ENCODE data around the gene TMEM170A. TPM values are rescaled to one million over a fixed set of nuclear protein-coding genes. Genes with fewer than 3 reads are reported as not detected.
A peak's percentile ranks its signal among the peaks of the same experiment; 100 is the strongest.

Gene TMEM170A
- polyA plus RNA-seq, 2 donors = 5.0 to 5.2 TPM

- Histone ChIP-seq H3K27ac (ENCODE audit: low read depth in 2 of 2, low read length in 1 of 2) (peak overlapping the region; percentile 18 to 44), H3K36me3 (ENCODE audit: control insufficient read depth in 2 of 2, insufficient read depth in 2 of 2, low read length in 1 of 2) (no peaks in the 10 kb centered on the region), H3K27me3 (ENCODE audit: control insufficient read depth in 1 of 2, insufficient read depth in 2 of 2, low read length in 2 of 2) (no peaks in the 10 kb centered on the region), H3K4me1 (ENCODE audit: control insufficient read depth in 2 of 2, insufficient read depth in 2 of 2, low read length in 1 of 2) (peaks cover 0 to 17% of the 10 kb centered on the region in 2 donors), H3K4me3 (ENCODE audit: low read depth in 1 of 2, low read length in 2 of 2) (no peak overlapping the region), H3K9me3 (ENCODE audit: control insufficient read depth in 2 of 2, insufficient read depth in 1 of 2, low read depth in 1 of 2, low read length in 1 of 2) (peaks cover 0 to 2% of the 10 kb centered on the region in 2 donors)
- 72 to 74% methylated on average over 14 of the region's 14 CpGs for WGBS, 2 donors
Observed at GRCh38 chr16:75482434-75483205, 18.1 kb upstream of the TMEM170A start.

DNA sequence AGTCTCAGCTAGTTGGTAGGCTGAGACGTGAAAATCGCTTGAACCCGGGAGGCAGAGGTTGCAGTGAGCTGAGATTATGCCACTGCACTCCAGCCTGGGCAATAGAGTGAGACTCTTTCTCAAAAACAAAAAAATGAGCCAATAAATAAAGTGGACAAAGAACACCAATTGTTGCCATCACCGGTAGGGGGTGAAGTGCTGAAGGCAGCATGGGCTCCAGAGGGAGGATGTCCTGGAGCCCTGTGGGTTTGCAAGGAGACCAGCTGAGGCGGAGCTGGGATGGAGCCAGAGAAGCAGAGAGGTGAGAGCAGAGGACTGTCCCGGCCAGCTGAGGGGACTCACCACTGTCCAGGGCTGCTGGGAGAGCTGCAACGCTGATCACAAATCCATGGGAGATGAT, 17.0 kb upstream of the TMEM170A start:
- Histone ChIP-seq H3K27ac (ENCODE audit: low read depth in 2 of 2, low read length in 1 of 2) (no peak overlapping the region), H3K4me1 (ENCODE audit: control insufficient read depth in 2 of 2, insufficient read depth in 2 of 2, low read length in 1 of 2) (peaks cover 0 to 15% of the 10 kb centered on the region in 2 donors), H3K36me3 (ENCODE audit: control insufficient read depth in 2 of 2, insufficient read depth in 2 of 2, low read length in 1 of 2) (no peaks in the 10 kb centered on the region), H3K27me3 (ENCODE audit: control insufficient read depth in 1 of 2, insufficient read depth in 2 of 2, low read length in 2 of 2) (no peaks in the 10 kb centered on the region), H3K9me3 (ENCODE audit: control insufficient read depth in 2 of 2, insufficient read depth in 1 of 2, low read depth in 1 of 2, low read length in 1 of 2) (peaks cover 0 to 2% of the 10 kb centered on the region in 2 donors), H3K4me3 (ENCODE audit: low read depth in 1 of 2, low read length in 2 of 2) (no peak overlapping the region)
- 85 to 86% methylated on average over 7 of the region's 7 CpGs for WGBS, 2 donors

GRCh38 chr16:75479421-75479990, 15.0 kb upstream of the TMEM170A start:
- 95 to 96% methylated on average over 47 of the region's 47 CpGs for WGBS, 2 donors

GRCh38 chr16:75478480-75479345, 14.2 kb upstream of the TMEM170A start:
- Histone ChIP-seq H3K9me3 (ENCODE audit: control insufficient read depth in 2 of 2, insufficient read depth in 1 of 2, low read depth in 1 of 2, low read length in 1 of 2) (peaks cover 0 to 2% of the 10 kb centered on the region in 2 donors), H3K36me3 (ENCODE audit: control insufficient read depth in 2 of 2, insufficient read depth in 2 of 2, low read length in 1 of 2) (no peaks in the 10 kb centered on the region), H3K4me1 (ENCODE audit: control insufficient read depth in 2 of 2, insufficient read depth in 2 of 2, low read length in 1 of 2) (peaks cover 0 to 6% of the 10 kb centered on the region in 2 donors), H3K27me3 (ENCODE audit: control insufficient read depth in 1 of 2, insufficient read depth in 2 of 2, low read length in 2 of 2) (no peaks in the 10 kb centered on the region), H3K27ac (ENCODE audit: low read depth in 2 of 2, low read length in 1 of 2) (no peak overlapping the region), H3K4me3 (ENCODE audit: low read depth in 1 of 2, low read length in 2 of 2) (no peak overlapping the region)
- 95 to 96% methylated on average over 76 to 80 of the region's 80 CpGs for WGBS, 2 donors

More at GRCh38 chr16:75479421-75479990, 15.0 kb upstream of the TMEM170A start:
- Histone ChIP-seq H3K4me3 (ENCODE audit: low read depth in 1 of 2, low read length in 2 of 2) (no peak overlapping the region), H3K9me3 (ENCODE audit: control insufficient read depth in 2 of 2, insufficient read depth in 1 of 2, low read depth in 1 of 2, low read length in 1 of 2) (peaks cover 0 to 2% of the 10 kb centered on the region in 2 donors), H3K4me1 (ENCODE audit: control insufficient read depth in 2 of 2, insufficient read depth in 2 of 2, low read length in 1 of 2) (peaks cover 0 to 6% of the 10 kb centered on the region in 2 donors), H3K27ac (ENCODE audit: low read depth in 2 of 2, low read length in 1 of 2) (no peak overlapping the region), H3K27me3 (ENCODE audit: control insufficient read depth in 1 of 2, insufficient read depth in 2 of 2, low read length in 2 of 2) (no peaks in the 10 kb centered on the region), H3K36me3 (ENCODE audit: control insufficient read depth in 2 of 2, insufficient read depth in 2 of 2, low read length in 1 of 2) (no peaks in the 10 kb centered on the region)

GRCh38 chr16:75477680-75478473, 13.4 kb upstream of the TMEM170A start:
- 37 to 55% methylated on average over 4 of the region's 4 CpGs for WGBS, 2 donors

GRCh38 chr16:75476817-75477216, 12.3 kb upstream of the TMEM170A start:
- Histone ChIP-seq H3K36me3 (ENCODE audit: control insufficient read depth in 2 of 2, insufficient read depth in 2 of 2, low read length in 1 of 2) (no peaks in the 10 kb centered on the region), H3K4me1 (ENCODE audit: control insufficient read depth in 2 of 2, insufficient read depth in 2 of 2, low read length in 1 of 2) (no peaks in the 10 kb centered on the region), H3K9me3 (ENCODE audit: control insufficient read depth in 2 of 2, insufficient read depth in 1 of 2, low read depth in 1 of 2, low read length in 1 of 2) (peaks cover 0 to 2% of the 10 kb centered on the region in 2 donors), H3K27me3 (ENCODE audit: control insufficient read depth in 1 of 2, insufficient read depth in 2 of 2, low read length in 2 of 2) (no peaks in the 10 kb centered on the region), H3K27ac (ENCODE audit: low read depth in 2 of 2, low read length in 1 of 2) (no peak overlapping the region), H3K4me3 (ENCODE audit: low read depth in 1 of 2, low read length in 2 of 2) (no peak overlapping the region)
- 83 to 87% methylated on average over 8 of the region's 8 CpGs for WGBS, 2 donors

More at GRCh38 chr16:75477680-75478473, 13.4 kb upstream of the TMEM170A start:
- H3K4me3 ChIP-seq (ENCODE audit: low read depth in 1 of 2, low read length in 2 of 2) = no peak overlapping the region
- H3K9me3 ChIP-seq (ENCODE audit: control insufficient read depth in 2 of 2, insufficient read depth in 1 of 2, low read depth in 1 of 2, low read length in 1 of 2) = peaks cover 0 to 2% of the 10 kb centered on the region in 2 donors
- peaks cover 0 to 3% of the 10 kb centered on the region in 2 donors for H3K4me1 ChIP-seq (ENCODE audit: control insufficient read depth in 2 of 2, insufficient read depth in 2 of 2, low read length in 1 of 2)
- no peak overlapping the region for H3K27ac ChIP-seq (ENCODE audit: low read depth in 2 of 2, low read length in 1 of 2)
- H3K36me3 ChIP-seq (ENCODE audit: control insufficient read depth in 2 of 2, insufficient read depth in 2 of 2, low read length in 1 of 2) = no peaks in the 10 kb centered on the region
- H3K27me3 ChIP-seq (ENCODE audit: control insufficient read depth in 1 of 2, insufficient read depth in 2 of 2, low read length in 2 of 2) = no peaks in the 10 kb centered on the region

DNA sequence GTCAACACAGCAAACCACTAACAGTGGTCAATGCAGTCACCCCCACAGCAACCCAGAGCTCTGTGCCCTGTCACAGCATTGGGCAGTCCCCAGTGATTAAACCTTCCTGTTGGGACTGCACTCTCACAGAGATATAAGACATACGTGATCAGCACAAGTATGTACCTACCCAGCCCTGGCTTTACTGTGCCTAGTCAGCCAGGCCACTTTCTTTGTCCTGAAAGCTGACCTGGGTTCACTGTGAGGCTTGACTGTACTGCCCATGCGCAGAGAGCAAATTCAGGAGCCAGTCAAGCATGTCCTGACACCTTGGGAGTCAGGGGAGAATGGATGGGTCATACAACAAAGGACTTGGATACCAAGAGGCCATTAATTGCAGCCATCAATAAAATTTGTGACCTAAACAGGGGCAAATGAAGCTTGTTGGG, 10.9 kb upstream of the TMEM170A start:
- H3K36me3 ChIP-seq (ENCODE audit: control insufficient read depth in 2 of 2, insufficient read depth in 2 of 2, low read length in 1 of 2) = no peaks in the 10 kb centered on the region
- H3K27ac ChIP-seq (ENCODE audit: low read depth in 2 of 2, low read length in 1 of 2) = peak overlapping the region in 1 of 2 donors; percentile 8
- 75 to 90% methylated on average over 2 of the region's 2 CpGs for WGBS, 2 donors
- H3K27me3 ChIP-seq (ENCODE audit: control insufficient read depth in 1 of 2, insufficient read depth in 2 of 2, low read length in 2 of 2) = no peaks in the 10 kb centered on the region
- H3K9me3 ChIP-seq (ENCODE audit: control insufficient read depth in 2 of 2, insufficient read depth in 1 of 2, low read depth in 1 of 2, low read length in 1 of 2) = peaks cover 0 to 2% of the 10 kb centered on the region in 2 donors
- no peak overlapping the region for H3K4me3 ChIP-seq (ENCODE audit: low read depth in 1 of 2, low read length in 2 of 2)
- H3K4me1 ChIP-seq (ENCODE audit: control insufficient read depth in 2 of 2, insufficient read depth in 2 of 2, low read length in 1 of 2) = no peaks in the 10 kb centered on the region

- no peaks in the 10 kb centered on the region for H3K9me3 ChIP-seq (ENCODE audit: control insufficient read depth in 2 of 2, insufficient read depth in 1 of 2, low read depth in 1 of 2, low read length in 1 of 2)
- no peaks in the 10 kb centered on the region for H3K36me3 ChIP-seq (ENCODE audit: control insufficient read depth in 2 of 2, insufficient read depth in 2 of 2, low read length in 1 of 2)
- no peak overlapping the region for H3K4me3 ChIP-seq (ENCODE audit: low read depth in 1 of 2, low read length in 2 of 2)
- 93 to 94% methylated on average over 17 of the region's 17 CpGs for WGBS, 2 donors
- no peaks in the 10 kb centered on the region for H3K4me1 ChIP-seq (ENCODE audit: control insufficient read depth in 2 of 2, insufficient read depth in 2 of 2, low read length in 1 of 2)
- H3K27ac ChIP-seq (ENCODE audit: low read depth in 2 of 2, low read length in 1 of 2) = no peak overlapping the region
- H3K27me3 ChIP-seq (ENCODE audit: control insufficient read depth in 1 of 2, insufficient read depth in 2 of 2, low read length in 2 of 2) = no peaks in the 10 kb centered on the region
Observed at GRCh38 chr16:75472908-75473877, 8.7 kb upstream of the TMEM170A start.
